Activated CD4-positive, alpha-beta T cell treated with anti-CD3 and anti-CD28 coated beads for 24 hours (primary cell): Measurements from ENCODE around the gene PAX5.

Experiments
- DNase-seq, 2 donors: peaks; one replicate each; pipeline ENCODE4 v3.0.0-alpha.2; 2020; ENCODE audit warnings: low read depth in 2 of 2

Gene PAX5

GRCh38 chr9:36902861-36903524 lies 131.1 kb downstream of the PAX5 start:
- no peak for DNase-seq

DNA sequence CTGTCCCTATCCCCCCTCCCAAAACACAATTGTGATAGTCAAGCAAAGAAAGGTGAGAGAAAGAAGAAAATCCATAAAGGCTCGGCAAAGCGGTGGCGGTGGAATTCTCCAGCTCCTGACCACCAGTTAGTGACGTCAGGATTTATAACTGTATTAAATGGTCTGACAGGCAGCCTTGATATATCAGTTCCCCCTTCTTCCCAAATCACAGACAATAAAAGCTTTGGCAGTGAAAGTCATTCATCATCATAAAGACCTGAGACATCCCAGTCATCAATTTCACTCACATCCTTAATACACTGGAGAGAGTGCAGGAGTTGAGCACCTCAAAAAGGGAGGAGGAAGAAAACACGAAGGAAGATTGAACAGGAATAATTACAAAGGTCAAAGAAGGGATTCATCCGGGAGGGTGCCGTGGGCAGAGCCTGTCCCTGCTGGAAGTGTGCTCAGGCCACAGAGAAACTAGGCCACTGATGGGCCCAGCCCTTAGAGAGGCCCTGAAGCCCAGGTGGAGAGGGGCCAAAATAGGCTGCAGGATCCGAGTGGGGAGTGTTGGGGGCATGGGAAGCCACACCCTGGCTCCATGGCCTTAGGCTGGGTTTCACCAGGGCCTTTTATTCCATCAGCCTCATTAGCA lies 131.9 kb downstream of the PAX5 start:
- no peak for DNase-seq

DNA sequence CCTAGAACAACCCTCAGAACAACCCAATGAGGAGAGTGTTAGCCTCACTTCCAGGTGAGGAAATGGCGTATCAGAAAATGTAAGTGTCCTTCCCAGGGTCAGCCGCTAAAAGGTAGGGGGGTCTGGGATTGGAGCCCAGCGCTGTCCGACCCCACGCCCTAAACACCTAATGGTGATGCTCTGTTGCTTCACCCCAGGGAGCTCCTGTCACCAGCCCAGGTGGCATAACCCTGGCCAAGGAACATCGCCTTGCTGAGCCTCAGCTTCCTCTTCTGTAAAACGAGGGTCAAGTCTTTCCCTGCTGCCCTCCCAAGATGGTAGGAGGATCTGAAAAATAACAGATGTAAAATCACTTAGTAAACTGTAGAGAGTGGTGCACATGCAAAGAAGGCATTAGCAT lies 132.5 kb downstream of the PAX5 start:
- no peak for DNase-seq

- DNase-seq: no peak
Measured at GRCh38 chr9:36900856-36901220, 133.2 kb downstream of the PAX5 start.

GRCh38 chr9:36900136-36900855 lies 133.8 kb downstream of the PAX5 start:
- no peak for DNase-seq

DNA sequence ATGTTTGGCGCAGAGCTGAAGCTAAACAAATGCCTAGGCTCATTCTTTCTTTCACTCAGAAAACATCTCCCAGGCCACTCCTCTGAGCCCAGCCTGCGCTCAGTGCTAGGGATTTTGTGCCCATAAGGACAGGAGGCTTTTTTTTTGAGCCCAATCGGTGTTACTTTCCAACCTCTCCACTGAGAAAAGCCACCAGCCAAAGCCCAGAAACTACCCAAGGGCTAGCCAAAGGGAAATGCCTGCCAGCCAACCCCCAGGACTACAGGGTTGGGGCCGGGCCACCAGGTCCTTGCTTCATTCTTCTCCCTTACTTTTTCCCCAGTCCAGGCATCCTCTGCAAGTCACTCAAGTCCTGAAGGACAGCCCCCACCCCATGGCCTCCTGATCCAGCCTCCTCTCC lies 134.7 kb downstream of the PAX5 start:
- DNase-seq: no peak

- DNase-seq: no peak
Measured at GRCh38 chr9:36898431-36899020, 135.5 kb downstream of the PAX5 start.

GRCh38 chr9:36897478-36897877 lies 136.6 kb downstream of the PAX5 start:
- DNase-seq: no peak

GRCh38 chr9:36897019-36897418 lies 137.0 kb downstream of the PAX5 start:
- no peak for DNase-seq

DNA sequence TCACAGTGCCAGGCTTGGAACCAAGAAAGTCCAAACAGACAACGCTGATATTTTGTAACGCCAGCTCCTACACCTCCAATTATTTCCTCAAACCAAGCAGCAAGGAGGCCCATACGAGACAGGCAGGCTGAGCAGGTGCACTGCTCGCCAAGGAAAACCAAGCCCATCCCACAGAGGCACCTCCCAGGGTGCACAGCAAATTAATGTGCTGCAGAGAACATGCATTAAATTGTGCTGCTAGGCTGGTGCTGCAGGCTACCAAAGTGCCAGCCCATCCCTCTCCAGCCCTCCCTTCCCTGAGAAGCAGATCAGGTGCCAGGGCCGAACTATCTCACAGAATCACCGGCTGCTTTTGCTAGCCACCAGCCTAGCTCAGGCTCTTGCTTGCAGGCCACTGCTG lies 137.8 kb downstream of the PAX5 start:
- no peak for DNase-seq

- DNase-seq: no peak
Measured at GRCh38 chr9:36895744-36896260, 138.3 kb downstream of the PAX5 start.

DNA sequence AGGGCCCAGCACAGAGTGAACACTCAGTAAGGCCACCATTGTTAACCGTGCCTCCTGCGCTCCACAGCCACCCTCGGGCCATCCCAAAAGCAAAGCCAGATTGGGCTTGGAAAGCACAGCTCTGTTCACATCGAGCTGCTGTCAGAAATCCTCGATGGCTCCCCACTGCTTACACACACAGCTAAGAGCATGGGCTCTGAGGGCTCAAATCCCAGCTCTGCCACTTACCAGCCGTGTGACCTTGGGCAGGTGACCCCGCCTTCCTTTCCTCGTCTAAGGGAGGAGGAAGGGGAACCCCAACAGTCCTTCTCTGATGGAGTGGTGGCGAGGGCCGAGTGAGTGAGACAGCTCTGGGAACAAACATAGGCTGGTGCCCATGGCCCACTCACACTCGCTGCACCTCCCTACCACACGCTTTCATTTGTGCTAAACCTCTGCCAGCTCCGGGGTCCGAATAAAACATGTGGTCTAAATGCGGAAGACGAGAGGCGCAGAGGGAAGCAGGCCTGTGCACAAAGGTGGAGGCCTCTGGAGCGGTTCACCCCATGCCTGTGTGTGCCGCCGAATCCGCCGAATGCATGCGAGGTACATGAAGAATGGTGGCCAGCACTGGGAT lies 139.3 kb downstream of the PAX5 start:
- DNase-seq: no peak

- no peak for DNase-seq
Measured at GRCh38 chr9:36893911-36894310, 140.2 kb downstream of the PAX5 start.

DNA sequence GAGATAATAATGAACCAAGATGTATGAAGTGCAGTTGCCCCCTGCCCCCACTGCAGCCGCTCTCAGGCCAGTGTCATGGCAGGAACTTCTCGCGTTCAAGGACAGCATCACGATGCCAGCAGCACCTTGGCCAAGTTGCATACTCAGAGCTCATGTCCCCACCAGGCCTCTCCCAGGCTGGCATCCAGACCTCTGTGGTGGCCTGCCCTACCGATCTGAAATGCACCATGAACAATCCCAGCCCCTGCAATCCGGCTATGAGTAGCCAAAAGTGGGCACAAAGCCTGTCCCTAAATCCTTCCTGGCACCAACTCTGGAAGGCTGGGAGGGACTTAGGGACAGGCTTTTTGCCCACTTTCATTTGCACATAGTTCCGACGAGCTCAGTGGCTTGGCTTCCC lies 140.9 kb downstream of the PAX5 start:
- no peak for DNase-seq

DNA sequence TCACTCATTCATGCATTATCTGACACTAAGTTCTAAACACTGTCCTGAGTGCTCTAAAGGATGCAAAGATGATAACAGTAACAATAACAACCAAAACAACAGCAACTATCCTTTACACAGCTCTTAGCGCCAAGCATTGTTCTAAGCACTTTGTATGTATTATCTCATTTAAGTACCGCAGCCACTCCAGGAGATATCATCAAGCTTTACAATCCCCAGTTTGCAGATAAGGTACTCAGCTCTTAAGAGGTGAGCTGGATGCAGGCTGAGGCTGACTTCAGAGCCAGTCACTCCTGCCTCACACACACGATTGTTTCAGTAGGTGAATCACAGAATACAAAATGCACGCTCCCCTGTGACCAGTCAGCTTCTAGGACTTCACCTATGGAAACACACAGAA lies 141.8 kb downstream of the PAX5 start:
- DNase-seq: no peak

DNA sequence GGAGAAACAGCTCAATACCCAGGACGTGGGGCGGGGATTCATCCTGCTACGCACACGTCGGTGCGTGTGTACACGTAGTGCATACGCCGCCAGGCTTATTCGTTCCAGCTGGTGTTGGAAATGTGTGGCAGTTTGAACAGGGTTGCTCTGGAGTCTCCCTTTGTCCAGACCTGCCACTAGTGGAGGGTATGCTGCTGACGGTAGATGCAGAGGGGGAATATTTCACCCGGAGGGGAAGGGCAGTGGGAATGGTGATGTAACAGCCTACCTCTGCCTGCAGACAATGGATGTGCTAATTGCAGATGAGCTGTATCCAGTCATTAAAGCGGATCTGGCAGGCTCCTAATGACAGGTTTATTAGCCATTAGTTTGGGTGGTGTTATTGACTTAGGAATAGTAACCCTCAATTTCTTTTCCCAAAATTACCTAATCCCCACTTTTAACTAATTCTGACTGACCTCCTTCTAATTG lies 142.7 kb downstream of the PAX5 start:
- no peak for DNase-seq

DNA sequence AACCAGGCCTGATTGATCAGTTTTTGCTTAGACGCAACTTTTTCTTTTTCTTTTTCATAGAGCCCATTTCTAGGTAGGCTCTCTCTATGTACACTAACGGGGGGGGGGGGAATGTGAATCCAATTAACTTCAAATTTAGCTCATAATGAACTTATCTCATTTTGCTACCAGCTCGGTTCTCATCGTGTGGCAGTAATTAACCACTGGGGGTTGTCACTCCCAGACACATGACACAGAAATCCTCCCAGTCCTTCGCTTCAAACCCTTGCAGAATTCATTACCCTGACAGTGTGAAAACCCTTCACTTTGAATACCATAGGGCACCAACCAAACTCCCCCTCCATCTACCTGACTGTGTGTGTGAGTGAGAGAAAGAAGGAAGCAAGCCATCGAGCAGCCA lies 144.2 kb downstream of the PAX5 start:
- DNase-seq: no peak

DNA sequence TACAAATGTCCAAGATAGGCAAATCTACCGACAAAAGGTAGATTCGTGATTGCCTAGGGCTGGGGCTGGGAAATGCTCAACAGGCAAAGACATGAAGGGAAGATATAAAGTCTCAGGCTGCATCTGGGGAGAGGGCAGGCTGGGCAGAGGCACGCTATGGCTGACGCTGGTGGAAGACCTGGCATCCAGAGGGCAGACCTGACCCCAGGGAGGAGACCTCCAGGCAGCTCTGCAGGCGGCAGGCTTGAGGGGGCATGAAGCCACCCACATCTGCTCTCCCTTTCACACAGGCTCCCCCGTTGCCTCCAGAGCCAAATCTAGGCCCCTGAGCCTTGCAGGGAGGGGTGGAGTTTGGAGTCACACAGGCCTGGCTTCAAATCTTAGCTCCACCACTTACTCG lies 145.5 kb downstream of the PAX5 start:
- no peak for DNase-seq

DNA sequence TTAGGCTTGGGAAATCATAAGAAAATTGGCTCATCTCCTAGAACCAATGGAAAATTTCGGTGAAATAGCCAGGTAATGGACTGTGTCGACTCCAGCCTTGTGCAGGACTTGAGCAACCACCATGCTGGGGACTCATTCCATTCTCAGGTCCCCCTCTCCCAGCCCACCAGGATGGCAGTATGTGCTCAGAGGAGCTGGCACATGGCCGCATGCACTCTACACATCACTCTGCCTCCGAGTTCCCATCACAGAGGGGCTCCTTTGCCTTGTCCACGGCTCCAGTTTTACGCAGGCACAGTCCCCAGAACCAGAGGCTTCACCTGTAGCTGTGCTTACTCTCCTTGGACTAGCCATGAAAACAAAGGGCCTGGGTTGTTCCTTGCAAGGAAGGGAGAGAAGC lies 149.3 kb downstream of the PAX5 start:
- no peak for DNase-seq

DNA sequence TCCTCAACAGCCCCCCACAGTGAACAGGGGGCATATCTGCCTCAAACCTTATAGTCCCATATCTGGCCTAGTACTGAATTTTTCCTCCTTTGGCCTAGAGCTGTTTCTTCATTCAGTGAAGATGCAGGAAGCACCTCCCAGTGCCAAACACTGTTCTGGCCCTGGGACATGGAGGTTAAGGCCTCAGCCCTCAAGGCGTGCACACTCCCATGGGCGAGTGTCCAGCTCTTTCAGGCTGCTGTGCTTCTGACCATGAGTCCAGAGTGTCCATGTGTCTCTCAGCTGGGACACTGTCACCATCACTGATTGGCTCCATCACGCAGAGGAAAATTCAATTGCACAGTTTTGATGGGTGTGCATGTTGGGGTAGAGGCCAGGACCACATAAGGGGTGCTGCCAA lies 151.5 kb downstream of the PAX5 start:
- no peak for DNase-seq

DNA sequence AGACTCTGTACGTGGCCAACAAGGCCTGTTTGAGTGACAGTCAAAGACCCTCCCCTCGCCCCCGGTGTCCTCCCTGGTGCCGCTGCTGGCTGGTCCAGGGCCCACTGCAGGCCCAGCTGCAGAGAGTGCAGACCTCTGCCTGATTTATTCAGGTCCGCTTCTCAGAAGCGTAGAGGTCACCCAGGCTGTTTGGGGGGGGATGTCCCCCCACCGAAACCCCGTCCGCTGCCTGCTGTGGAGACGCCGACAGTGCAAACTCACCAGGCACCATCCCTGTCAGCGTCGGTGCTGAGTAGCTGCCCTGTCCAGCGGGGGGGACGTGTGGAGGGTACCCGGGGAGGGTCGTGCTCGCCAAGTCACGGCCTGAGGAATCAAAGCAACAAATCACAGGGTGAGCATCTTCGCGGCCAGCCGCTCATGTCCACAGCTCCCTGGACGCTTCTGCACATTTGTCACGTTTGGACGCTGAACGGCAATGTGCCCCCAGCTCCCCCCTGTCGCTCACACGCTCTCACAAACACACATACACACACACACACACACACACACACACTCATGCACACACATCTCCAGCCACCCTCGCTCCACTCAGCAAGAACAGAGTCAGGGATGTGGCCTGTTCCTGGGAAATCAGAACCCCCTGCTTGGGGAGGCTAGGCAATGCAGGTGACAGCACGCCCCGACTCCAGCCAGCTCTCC lies 152.2 kb downstream of the PAX5 start:
- DNase-seq: no peak

DNA sequence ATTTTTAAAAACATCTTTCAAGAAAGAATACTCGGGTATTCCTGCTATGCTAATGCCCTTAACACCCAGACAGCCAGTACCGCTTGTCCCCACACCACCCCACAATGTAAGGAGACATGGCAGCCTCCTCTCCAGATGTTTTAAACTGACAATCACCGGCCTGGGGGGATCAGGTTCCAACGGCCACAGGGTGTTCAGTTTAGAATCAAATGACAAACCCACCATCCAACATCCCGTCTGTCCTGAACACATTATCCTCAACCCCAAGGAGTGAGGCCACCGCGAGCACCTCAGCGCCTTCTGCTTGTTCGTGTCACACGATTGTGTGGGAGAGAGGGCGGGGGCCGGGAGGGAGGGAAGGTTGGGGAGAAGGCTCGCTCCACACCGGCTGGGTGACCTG lies 152.8 kb downstream of the PAX5 start:
- no peak for DNase-seq
